ENCODE data around the gene KRTAP5-3.
"Not testable (repeated sequence)": the region's sequence is repeated elsewhere in the genome, so short reads cannot be mapped to it uniquely, and the experiment has no call there.

GRCh38 chr11:1584661-1585370 lies 23.4 kb downstream of the KRTAP5-3 start, which contains the start of gene KRTAP5-1:
- TF ChIP-seq CTCF (conservative IDR thresholded peaks at IDR 0.05; ENCODE audit: low read length); EZH2phosphoT487 (IDR thresholded peaks at IDR 0.05; ENCODE audit: borderline replicate concordance): not testable (repeated sequence)

Data from Loucy (cell line).